HepG2 (cell line): ENCODE results near the gene TEX51. TPM values are rescaled to one million over a fixed set of nuclear protein-coding genes. Genes with fewer than 3 reads are reported as not detected.
A peak's percentile ranks its signal among the peaks of the same experiment; 100 is the strongest.

ENCODE experiments used
- ATAC-seq: fragments of 200-7000 bp; cut with Tn5 transposase; 3 replicates; pipeline ENCODE4 v1.9.1; 2020; ENCODE audit warnings: mild to moderate bottlenecking, moderate library complexity
- BruUV-seq: library from RNA; stranded (reverse); fragments of 400-500 nt; replicated peaks from 2 replicates; lab custom pipeline; 2021; lab: Mats Ljungman, UMichigan
- CTCF ChIA-PET: fragments of 300-600 bp; formaldehyde crosslinking; extraction: SDS; loops from one replicate; lab custom pipeline; 2021; ENCODE audit warnings: low total read pairs, inconsistent platforms, low intra/inter-chr PET ratio; lab: Yijun Ruan, JAX
- POLR2A ChIA-PET: fragments of 350-600 bp; sonication (Branson Sonifier 250); formaldehyde crosslinking; loops from one replicate; lab custom pipeline; 2020; ENCODE audit warnings: antibody characterized with exemption, inconsistent platforms; lab: Yijun Ruan, JAX
- DNase-seq: peaks from one replicate; pipeline ENCODE4 v3.0.0-alpha.2; 2015; ENCODE audit warnings: low spot score
- FAIRE-seq: peaks from 3 replicates; lab custom pipeline; 2011; peaks lifted over from hg19 to GRCh38; lab: Jason Lieb, UNC
- H2AFZ ChIP-seq: one replicate; pipeline ENCODE4 v1.6.1; 2011; ENCODE audit warnings: low read length, inconsistent platforms
- H3K27ac ChIP-seq: fragments of 300-600 bp; 3 replicates; pipeline ENCODE4 v1.8.0; 2011; ENCODE audit warnings: mixed run types, mild to moderate bottlenecking, mixed read lengths, low read length, inconsistent platforms; ENCODE audit not compliant: insufficient read depth; ENCODE audit errors: extremely low read length
- H3K27me3 ChIP-seq, 2 experiments: fragments of 200-600 bp in 1 of 2; 2 replicates in 1 of 2; 3 replicates in 1 of 2; pipeline versions ENCODE4 v1.6.0 to v1.8.0; 2011; ENCODE audit warnings: low read length in 2 of 2, mild to moderate bottlenecking in 2 of 2, moderate library complexity in 2 of 2, inconsistent platforms in 1 of 2; ENCODE audit not compliant: insufficient read depth in 2 of 2, control insufficient read depth in 1 of 2
- H3K36me3 ChIP-seq, 2 experiments: fragments of 200-600 bp in 1 of 2; replicated peaks in 1 of 2; 2 replicates in 1 of 2; 3 replicates in 1 of 2; pipeline versions ENCODE4 v1.5.1 to v1.8.0; 2011; ENCODE audit warnings: low read length in 2 of 2, inconsistent platforms in 1 of 2; ENCODE audit not compliant: insufficient read depth in 2 of 2, control insufficient read depth in 1 of 2
- H3K4me1 ChIP-seq: 2 replicates; pipeline ENCODE4 v1.5.1; 2012; ENCODE audit warnings: low read length, inconsistent platforms; ENCODE audit not compliant: insufficient read depth
- H3K4me2 ChIP-seq: 2 replicates; pipeline ENCODE4 v1.6.0; 2011; ENCODE audit warnings: low read depth, low read length, inconsistent platforms
- H3K4me3 ChIP-seq, 3 experiments: fragments of 200-600 bp in 1 of 3; sonication (generic), shearing (Covaris generic) in 1 of 3; replicated peaks in 1 of 3; 2 replicates each; pipeline ENCODE4 v1.5.1; 2011 to 2016; ENCODE audit warnings: low read length in 3 of 3, inconsistent platforms in 2 of 3, low read depth in 2 of 3, mild to moderate bottlenecking in 2 of 3, control low read depth in 1 of 3, mixed read lengths in 1 of 3; ENCODE audit not compliant: insufficient read depth in 1 of 3
- H3K79me2 ChIP-seq: one replicate; pipeline ENCODE4 v1.6.1; 2011; ENCODE audit warnings: low read length, inconsistent platforms; ENCODE audit not compliant: insufficient read depth
- H3K9ac ChIP-seq: 2 replicates; pipeline ENCODE4 v1.6.0; 2011; ENCODE audit warnings: mild to moderate bottlenecking, low read depth, low read length, inconsistent platforms; ENCODE audit not compliant: insufficient read depth
- H3K9me3 ChIP-seq: 2 replicates; pipeline ENCODE4 v1.5.1; 2012; ENCODE audit warnings: mild to moderate bottlenecking, low read length
- H4K20me1 ChIP-seq: 2 replicates; pipeline ENCODE4 v1.6.0; 2011; ENCODE audit warnings: inconsistent platforms, mild to moderate bottlenecking, low read length, moderate library complexity; ENCODE audit not compliant: insufficient read depth
- ARID2 ChIP-seq: sonication (generic); formaldehyde crosslinking; IDR thresholded peaks from 2 replicates; pipeline ENCODE4 v1.8.1; 2022; ENCODE audit warnings: mild to moderate bottlenecking, missing genetic modification reagents, borderline replicate concordance
- DMAP1 ChIP-seq: IDR thresholded peaks from 2 replicates; pipeline ENCODE4 v1.6.1; 2016
- FOXM1 ChIP-seq: sonication (generic); formaldehyde crosslinking; IDR thresholded peaks from 2 replicates; pipeline ENCODE4 v1.5.0; 2020; ENCODE audit warnings: missing genetic modification reagents
- MIER2 ChIP-seq: IDR thresholded peaks from 2 replicates; pipeline ENCODE4 v1.6.1; 2016; ENCODE audit warnings: missing biosample characterization, missing genetic modification reagents
- NR2C2 ChIP-seq: sonication (generic); formaldehyde crosslinking; IDR thresholded peaks from 2 replicates; pipeline ENCODE4 v1.4.0; 2020; ENCODE audit warnings: missing genetic modification reagents, mild to moderate bottlenecking, moderate library complexity, borderline replicate concordance
- PAWR ChIP-seq: sonication (generic); formaldehyde crosslinking; IDR thresholded peaks from 2 replicates; pipeline ENCODE4 v1.4.0; 2020; ENCODE audit warnings: missing genetic modification reagents, mild to moderate bottlenecking, borderline replicate concordance
- SAFB2 ChIP-seq: sonication (generic); formaldehyde crosslinking; IDR thresholded peaks from 2 replicates; pipeline ENCODE4 v1.5.1; 2020; ENCODE audit warnings: missing genetic modification reagents, low read depth, mild to moderate bottlenecking, borderline replicate concordance
- SIN3A ChIP-seq: IDR thresholded peaks from 2 replicates; pipeline ENCODE4 v1.6.1; 2011; ENCODE audit warnings: low read depth, mild to moderate bottlenecking, control low read depth, low read length, borderline replicate concordance
- ZFP36L1 ChIP-seq: sonication (generic); formaldehyde crosslinking; IDR thresholded peaks from 2 replicates; pipeline ENCODE4 v1.8.0; 2022; ENCODE audit warnings: mild to moderate bottlenecking, missing genetic modification reagents, moderate library complexity
- ZKSCAN1 ChIP-seq: fragments of 150-350 bp; IDR thresholded peaks from 2 replicates; pipeline ENCODE4 v1.6.1; 2014; ENCODE audit warnings: low read length
- ZNF207 ChIP-seq: fragments of 450-650 bp; IDR thresholded peaks from 2 replicates; pipeline ENCODE4 v1.6.1; 2016; ENCODE audit warnings: antibody characterized with exemption, borderline replicate concordance
- ZNF225 ChIP-seq: sonication (generic); formaldehyde crosslinking; IDR thresholded peaks from 2 replicates; pipeline ENCODE4 v1.4.0; 2020; ENCODE audit warnings: mild to moderate bottlenecking, missing genetic modification reagents
- ZNF672 ChIP-seq: sonication (generic); formaldehyde crosslinking; IDR thresholded peaks from 2 replicates; pipeline ENCODE4 v1.8.1; 2022; ENCODE audit warnings: missing genetic modification reagents
- ZNF776 ChIP-seq: sonication (generic); formaldehyde crosslinking; IDR thresholded peaks from 2 replicates; pipeline ENCODE4 v1.4.0; 2020; ENCODE audit warnings: mild to moderate bottlenecking, missing genetic modification reagents
- WGBS: methylation state at CpG from one replicate; pipeline ENCODE4 v1.1.6; 2017; ENCODE audit warnings: low lambda C conversion rate; 5-methylcytosine and 5-hydroxymethylcytosine counted together
- in situ Hi-C: cut with HindIII; loops from 2 replicates; pipeline ENCODE4 v1.10.0; 2017; ENCODE audit warnings: low pct_unique_long_range_greater_than_20kb; ENCODE audit not compliant: extremely low pct_ligation_motif_present
- intact Hi-C: fragments of 100-400 bp; cut with micrococcal nuclease; formaldehyde crosslinking; loops from one replicate; pipeline ENCODE4 v1.10.0; 2022; ENCODE audit not compliant: unreplicated experiment
- polyA plus RNA-seq, 8 experiments: library from polyadenylated mRNA; depleted of rRNA in 3 of 8; stranded (reverse) in 7 of 8; unstranded in 1 of 8; fragments of >200 nt; fragmentation: Illumina TruSeq in 4 of 8; extraction: Trizol in 4 of 8; gene quantifications; 2 replicates each; pipeline versions ENCODE4 v1.2.1 to v1.2.3, GENCODE V29; 2011 to 2016; ENCODE audit warnings: low read depth in 4 of 8, missing spikeins in 1 of 8, mixed read lengths in 1 of 8; ENCODE audit not compliant: insufficient read depth in 1 of 8
- total RNA-seq, 5 experiments: library from RNA; depleted of rRNA; stranded (reverse); fragments of >200 nt; fragmentation: Illumina TruSeq; extraction: Trizol; gene quantifications; 2 replicates each; pipeline ENCODE4 v1.2.3, GENCODE V29; 2016; ENCODE audit warnings: low read depth in 1 of 5
- TF ChIP-seq, protein P1 (sequence below): sonication (generic); formaldehyde crosslinking; IDR thresholded peaks from 2 replicates; pipeline ENCODE4 v1.5.0; 2020; ENCODE audit warnings: mild to moderate bottlenecking, missing genetic modification reagents, borderline replicate concordance
- TF ChIP-seq, protein P2 (sequence below): sonication (generic); formaldehyde crosslinking; IDR thresholded peaks from 2 replicates; pipeline ENCODE4 v1.8.1; 2023; ENCODE audit warnings: missing genetic modification reagents, mild to moderate bottlenecking, borderline replicate concordance

The TEX51 gene
- total and polyA plus RNA-seq, 2 of the 13 experiments (the other 11 are each of a cell fraction or from before 2014, with no cell fraction given), result not detected

DNA sequence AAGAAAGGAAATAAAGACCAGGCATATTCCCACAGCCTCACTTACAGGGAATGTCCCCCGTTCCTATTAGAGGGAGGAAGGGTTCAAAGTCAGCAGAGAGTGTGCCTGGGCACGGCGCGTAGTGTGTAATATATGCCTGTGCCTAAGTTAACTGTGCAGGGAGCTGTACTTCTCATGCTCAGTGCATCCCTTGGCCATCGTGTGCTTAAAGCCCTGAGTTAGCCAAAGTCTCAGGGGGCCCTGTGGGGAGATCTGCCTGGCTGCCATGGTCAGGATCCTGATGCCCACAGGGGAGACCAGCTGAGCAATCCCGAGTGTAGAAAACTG is 48.4 kb downstream of the TEX51 start:
- TF ChIP-seq MIER2 (CRISPR knock-in tag) (no peak), FOXM1 (CRISPR knock-in tag) (no peak), ZFP36L1 (CRISPR knock-in tag) (no peak), ZNF225 (no peak), DMAP1 (CRISPR knock-in tag) (no peak), ARID2 (CRISPR knock-in tag) (no peak), PAWR (CRISPR knock-in tag) (no peak), ZNF672 (CRISPR knock-in tag) (no peak), SAFB2 (CRISPR knock-in tag) (no peak), SIN3A (no peak), ZNF776 (CRISPR knock-in tag) (no peak), ZNF207 (no peak), ZKSCAN1 (no peak), NR2C2 (no peak)
- TF ChIP-seq, protein P1, sequence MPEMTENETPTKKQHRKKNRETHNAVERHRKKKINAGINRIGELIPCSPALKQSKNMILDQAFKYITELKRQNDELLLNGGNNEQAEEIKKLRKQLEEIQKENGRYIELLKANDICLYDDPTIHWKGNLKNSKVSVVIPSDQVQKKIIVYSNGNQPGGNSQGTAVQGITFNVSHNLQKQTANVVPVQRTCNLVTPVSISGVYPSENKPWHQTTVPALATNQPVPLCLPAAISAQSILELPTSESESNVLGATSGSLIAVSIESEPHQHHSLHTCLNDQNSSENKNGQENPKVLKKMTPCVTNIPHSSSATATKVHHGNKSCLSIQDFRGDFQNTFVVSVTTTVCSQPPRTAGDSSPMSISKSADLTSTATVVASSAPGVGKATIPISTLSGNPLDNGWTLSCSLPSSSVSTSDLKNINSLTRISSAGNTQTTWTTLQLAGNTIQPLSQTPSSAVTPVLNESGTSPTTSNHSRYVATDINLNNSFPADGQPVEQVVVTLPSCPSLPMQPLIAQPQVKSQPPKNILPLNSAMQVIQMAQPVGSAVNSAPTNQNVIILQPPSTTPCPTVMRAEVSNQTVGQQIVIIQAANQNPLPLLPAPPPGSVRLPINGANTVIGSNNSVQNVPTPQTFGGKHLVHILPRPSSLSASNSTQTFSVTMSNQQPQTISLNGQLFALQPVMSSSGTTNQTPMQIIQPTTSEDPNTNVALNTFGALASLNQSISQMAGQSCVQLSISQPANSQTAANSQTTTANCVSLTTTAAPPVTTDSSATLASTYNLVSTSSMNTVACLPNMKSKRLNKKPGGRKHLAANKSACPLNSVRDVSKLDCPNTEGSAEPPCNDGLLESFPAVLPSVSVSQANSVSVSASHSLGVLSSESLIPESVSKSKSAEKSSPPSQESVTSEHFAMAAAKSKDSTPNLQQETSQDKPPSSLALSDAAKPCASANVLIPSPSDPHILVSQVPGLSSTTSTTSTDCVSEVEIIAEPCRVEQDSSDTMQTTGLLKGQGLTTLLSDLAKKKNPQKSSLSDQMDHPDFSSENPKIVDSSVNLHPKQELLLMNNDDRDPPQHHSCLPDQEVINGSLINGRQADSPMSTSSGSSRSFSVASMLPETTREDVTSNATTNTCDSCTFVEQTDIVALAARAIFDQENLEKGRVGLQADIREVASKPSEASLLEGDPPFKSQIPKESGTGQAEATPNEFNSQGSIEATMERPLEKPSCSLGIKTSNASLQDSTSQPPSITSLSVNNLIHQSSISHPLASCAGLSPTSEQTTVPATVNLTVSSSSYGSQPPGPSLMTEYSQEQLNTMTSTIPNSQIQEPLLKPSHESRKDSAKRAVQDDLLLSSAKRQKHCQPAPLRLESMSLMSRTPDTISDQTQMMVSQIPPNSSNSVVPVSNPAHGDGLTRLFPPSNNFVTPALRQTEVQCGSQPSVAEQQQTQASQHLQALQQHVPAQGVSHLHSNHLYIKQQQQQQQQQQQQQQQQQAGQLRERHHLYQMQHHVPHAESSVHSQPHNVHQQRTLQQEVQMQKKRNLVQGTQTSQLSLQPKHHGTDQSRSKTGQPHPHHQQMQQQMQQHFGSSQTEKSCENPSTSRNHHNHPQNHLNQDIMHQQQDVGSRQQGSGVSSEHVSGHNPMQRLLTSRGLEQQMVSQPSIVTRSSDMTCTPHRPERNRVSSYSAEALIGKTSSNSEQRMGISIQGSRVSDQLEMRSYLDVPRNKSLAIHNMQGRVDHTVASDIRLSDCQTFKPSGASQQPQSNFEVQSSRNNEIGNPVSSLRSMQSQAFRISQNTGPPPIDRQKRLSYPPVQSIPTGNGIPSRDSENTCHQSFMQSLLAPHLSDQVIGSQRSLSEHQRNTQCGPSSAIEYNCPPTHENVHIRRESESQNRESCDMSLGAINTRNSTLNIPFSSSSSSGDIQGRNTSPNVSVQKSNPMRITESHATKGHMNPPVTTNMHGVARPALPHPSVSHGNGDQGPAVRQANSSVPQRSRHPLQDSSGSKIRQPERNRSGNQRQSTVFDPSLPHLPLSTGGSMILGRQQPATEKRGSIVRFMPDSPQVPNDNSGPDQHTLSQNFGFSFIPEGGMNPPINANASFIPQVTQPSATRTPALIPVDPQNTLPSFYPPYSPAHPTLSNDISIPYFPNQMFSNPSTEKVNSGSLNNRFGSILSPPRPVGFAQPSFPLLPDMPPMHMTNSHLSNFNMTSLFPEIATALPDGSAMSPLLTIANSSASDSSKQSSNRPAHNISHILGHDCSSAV (CRISPR knock-in tag), result no peak
- TF ChIP-seq, protein P2, sequence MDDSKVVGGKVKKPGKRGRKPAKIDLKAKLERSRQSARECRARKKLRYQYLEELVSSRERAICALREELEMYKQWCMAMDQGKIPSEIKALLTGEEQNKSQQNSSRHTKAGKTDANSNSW (CRISPR knock-in tag), result no peak
- Histone ChIP-seq H3K9ac (no peak overlapping the region), H3K36me3 (no peaks in the 10 kb centered on the region), H2AFZ (no peak overlapping the region), H3K4me1 (no peaks in the 10 kb centered on the region; the same call in 1 of the 2 replicates), H4K20me1 (no peaks in the 10 kb centered on the region), H3K27me3 (no peaks in the 10 kb centered on the region; a peak in 1 of 5 replicates), H3K79me2 (no peaks in the 10 kb centered on the region), H3K4me3 (no peak overlapping the region), H3K4me2 (no peak overlapping the region), H3K9me3 (peaks cover 24% of the 10 kb centered on the region), H3K27ac (no peak overlapping the region)
- WGBS, result 36% methylated on average over 6 of the region's 6 CpGs
- ATAC-seq (peak; percentile 53), FAIRE-seq (no peak), DNase-seq (no peak)
- in situ Hi-C loops (no loop called here), intact Hi-C loops (no loop called here)
- BruUV-seq, result no TSS peak
- CTCF ChIA-PET, result no interaction called here
- POLR2A ChIA-PET, result no interaction called here
